OCI-LY1 (cell line): ENCODE results near the gene ITGA5.

Source experiments
- H2AFZ ChIP-seq: fragments of 200-600 bp; sonication (generic), shearing (Covaris generic); 2 replicates; pipeline ENCODE4 v1.6.0; 2014; ENCODE audit warnings: antibody characterized with exemption, mild to moderate bottlenecking, low read length
- H3F3A ChIP-seq: fragments of 200-600 bp; sonication (generic), shearing (Covaris generic); 2 replicates; pipeline ENCODE4 v1.6.0; 2014; ENCODE audit warnings: mild to moderate bottlenecking, antibody characterized with exemption, low read length, moderate library complexity; ENCODE audit not compliant: insufficient read depth
- H3K27ac ChIP-seq: fragments of 200-600 bp; sonication (generic); 2 replicates; pipeline ENCODE4 v1.5.1; 2014; ENCODE audit warnings: low read length, mixed run types, mild to moderate bottlenecking, low read depth; ENCODE audit not compliant: poor library complexity, severe bottlenecking
- H3K27me3 ChIP-seq: fragments of 200-600 bp; sonication (generic); 2 replicates; pipeline ENCODE4 v1.6.0; 2014; ENCODE audit warnings: antibody characterized with exemption, mild to moderate bottlenecking, low read length, moderate library complexity; ENCODE audit not compliant: insufficient read depth
- H3K36me3 ChIP-seq: fragments of 200-600 bp; sonication (generic); 2 replicates; pipeline ENCODE4 v1.6.1; 2014; ENCODE audit warnings: mild to moderate bottlenecking, antibody characterized with exemption, low read length, moderate library complexity, mixed read lengths; ENCODE audit not compliant: insufficient read depth
- H3K4me1 ChIP-seq: fragments of 200-600 bp; sonication (generic); 2 replicates; pipeline ENCODE4 v1.5.1; 2014; ENCODE audit warnings: mild to moderate bottlenecking, low read length, moderate library complexity; ENCODE audit not compliant: insufficient read depth, severe bottlenecking
- H3K4me2 ChIP-seq: fragments of 200-600 bp; sonication (generic), shearing (Covaris generic); 2 replicates; pipeline ENCODE4 v1.6.1; 2014; ENCODE audit warnings: low read length
- H3K4me3 ChIP-seq: fragments of 200-600 bp; sonication (generic); 2 replicates; pipeline ENCODE4 v1.5.1; 2014; ENCODE audit warnings: low read length, low read depth, mild to moderate bottlenecking, mixed read lengths; ENCODE audit not compliant: poor library complexity, severe bottlenecking
- H3K79me2 ChIP-seq: fragments of 200-600 bp; shearing (Covaris generic); 2 replicates; pipeline ENCODE4 v1.6.1; 2016; ENCODE audit warnings: mixed run types, low read length, mixed read lengths; ENCODE audit not compliant: insufficient read depth
- H3K9ac ChIP-seq: fragments of 200-600 bp; sonication (generic), shearing (Covaris generic); 2 replicates; pipeline ENCODE4 v1.6.1; 2014; ENCODE audit warnings: mild to moderate bottlenecking, low read length, mixed read lengths
- H3K9me2 ChIP-seq: fragments of 200-600 bp; sonication (generic), shearing (Covaris generic); 2 replicates; pipeline ENCODE4 v1.6.1; 2014; ENCODE audit warnings: low read depth, mild to moderate bottlenecking, low read length, mixed read lengths
- H3K9me3 ChIP-seq: fragments of 200-600 bp; shearing (Covaris generic); 2 replicates; pipeline ENCODE4 v1.6.1; 2014; ENCODE audit warnings: low read length, mixed read lengths
- H4K20me1 ChIP-seq: fragments of 200-600 bp; sonication (generic), shearing (Covaris generic); 2 replicates; pipeline ENCODE4 v1.6.0; 2016; ENCODE audit warnings: mild to moderate bottlenecking, low read length; ENCODE audit not compliant: insufficient read depth
- EZH2 ChIP-seq: fragments of 200-600 bp; sonication (generic), shearing (Covaris generic); IDR thresholded peaks from 2 replicates; pipeline ENCODE4 v1.8.0; 2017; ENCODE audit warnings: borderline replicate concordance, mixed run types, mild to moderate bottlenecking, antibody characterized with exemption, low read length, moderate library complexity, mixed read lengths
- TF ChIP-seq, protein P1 (sequence below): fragments of 200-600 bp; sonication (generic), shearing (Covaris generic); IDR thresholded peaks from 2 replicates; pipeline ENCODE4 v1.5.1; 2017; ENCODE audit warnings: mild to moderate bottlenecking, antibody characterized with exemption, low read length, moderate library complexity, mixed read lengths

ITGA5 gene

DNA sequence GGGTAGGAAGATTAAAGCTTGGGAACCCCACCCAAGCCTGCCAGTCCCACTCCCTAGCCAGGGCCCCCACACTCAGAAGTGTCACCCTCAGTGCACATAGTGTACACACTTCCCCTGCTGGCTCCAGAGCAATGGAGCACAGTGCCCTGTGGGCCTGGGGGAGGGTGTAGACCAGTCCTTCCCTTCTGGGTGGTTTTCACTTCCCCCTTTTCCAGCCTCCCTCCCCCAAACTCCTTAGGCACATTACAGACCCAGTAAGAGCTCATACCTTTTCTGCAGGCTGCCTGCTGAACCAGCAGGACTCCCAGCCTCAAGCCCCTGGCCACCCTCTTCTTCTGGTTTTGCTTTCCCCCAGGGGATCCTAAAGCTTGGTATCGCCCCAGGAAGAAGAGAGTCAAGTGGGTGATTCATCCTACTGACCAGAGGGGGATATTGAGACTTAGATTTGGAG, 34.5 kb downstream of the ITGA5 start, which contains the start of gene ZNF385A:
ZNF385A (minus strand) TSS at position 143 of the 451 bp plus-strand sequence. CDS start 219 bp downstream, outside the sequence.
- TF ChIP-seq EZH2: no peak
- TF ChIP-seq, protein P1, sequence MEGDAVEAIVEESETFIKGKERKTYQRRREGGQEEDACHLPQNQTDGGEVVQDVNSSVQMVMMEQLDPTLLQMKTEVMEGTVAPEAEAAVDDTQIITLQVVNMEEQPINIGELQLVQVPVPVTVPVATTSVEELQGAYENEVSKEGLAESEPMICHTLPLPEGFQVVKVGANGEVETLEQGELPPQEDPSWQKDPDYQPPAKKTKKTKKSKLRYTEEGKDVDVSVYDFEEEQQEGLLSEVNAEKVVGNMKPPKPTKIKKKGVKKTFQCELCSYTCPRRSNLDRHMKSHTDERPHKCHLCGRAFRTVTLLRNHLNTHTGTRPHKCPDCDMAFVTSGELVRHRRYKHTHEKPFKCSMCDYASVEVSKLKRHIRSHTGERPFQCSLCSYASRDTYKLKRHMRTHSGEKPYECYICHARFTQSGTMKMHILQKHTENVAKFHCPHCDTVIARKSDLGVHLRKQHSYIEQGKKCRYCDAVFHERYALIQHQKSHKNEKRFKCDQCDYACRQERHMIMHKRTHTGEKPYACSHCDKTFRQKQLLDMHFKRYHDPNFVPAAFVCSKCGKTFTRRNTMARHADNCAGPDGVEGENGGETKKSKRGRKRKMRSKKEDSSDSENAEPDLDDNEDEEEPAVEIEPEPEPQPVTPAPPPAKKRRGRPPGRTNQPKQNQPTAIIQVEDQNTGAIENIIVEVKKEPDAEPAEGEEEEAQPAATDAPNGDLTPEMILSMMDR: no peak
- Histone ChIP-seq H3K4me1 (no peaks in the 10 kb centered on the region), H3K36me3 (no peaks in the 10 kb centered on the region), H3K4me3 (no peak within 1 kb of the TSS), H3K9ac (no peak within 1 kb of the TSS), H3K79me2 (no peaks in the 10 kb centered on the region), H3K9me2 (no peaks in the 10 kb centered on the region), H3K27ac (no peak within 1 kb of the TSS), H3F3A (no peaks in the 10 kb centered on the region), H3K4me2 (no peak within 1 kb of the TSS), H4K20me1 (no peaks in the 10 kb centered on the region), H2AFZ (no peak within 1 kb of the TSS), H3K9me3 (no peaks in the 10 kb centered on the region), H3K27me3 (no peaks in the 10 kb centered on the region)

DNA sequence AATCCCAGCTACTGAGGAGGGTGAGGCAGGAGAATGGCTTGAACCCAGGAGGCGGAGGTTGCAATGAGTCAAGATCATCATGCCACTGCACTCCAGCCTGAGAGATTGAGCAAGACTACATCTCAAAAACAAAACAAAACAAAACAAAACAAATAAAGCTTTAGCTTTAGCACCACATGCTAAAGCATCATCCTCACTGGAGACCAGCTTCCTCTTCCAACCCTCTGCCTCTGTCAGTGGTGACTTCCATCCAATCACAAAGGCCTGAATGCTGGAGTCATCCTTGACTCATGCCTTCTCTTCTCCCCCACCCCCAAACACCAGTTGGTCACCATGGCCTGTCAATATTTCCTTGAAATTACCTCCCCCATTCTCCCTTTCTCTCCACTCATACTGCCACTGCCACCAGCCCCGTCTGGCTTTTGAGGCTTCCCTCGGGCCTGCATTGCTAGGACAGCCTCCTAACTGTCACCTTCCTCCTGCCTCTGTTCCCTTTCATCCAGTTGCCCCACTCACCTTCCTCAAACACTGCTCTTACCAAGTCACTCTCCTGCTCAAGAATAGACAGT, 35.9 kb downstream of the ITGA5 start:
- peaks cover 2% of the 10 kb centered on the region; the same call in 1 of the 2 replicates for H3K27me3 ChIP-seq
- no peak overlapping the region for H3K4me3 ChIP-seq
- H3K4me1 ChIP-seq: peaks cover 5% of the 10 kb centered on the region
- TF ChIP-seq, protein P1: no peak
- no peaks in the 10 kb centered on the region for H4K20me1 ChIP-seq
- no peak overlapping the region for H3K4me2 ChIP-seq
- no peaks in the 10 kb centered on the region for H3F3A ChIP-seq
- no peak overlapping the region for H3K27ac ChIP-seq
- H3K9me3 ChIP-seq: no peaks in the 10 kb centered on the region
- H3K9ac ChIP-seq: no peak overlapping the region
- no peak overlapping the region for H2AFZ ChIP-seq
- no peaks in the 10 kb centered on the region for H3K36me3 ChIP-seq
- no peaks in the 10 kb centered on the region for H3K79me2 ChIP-seq
- no peaks in the 10 kb centered on the region for H3K9me2 ChIP-seq

DNA sequence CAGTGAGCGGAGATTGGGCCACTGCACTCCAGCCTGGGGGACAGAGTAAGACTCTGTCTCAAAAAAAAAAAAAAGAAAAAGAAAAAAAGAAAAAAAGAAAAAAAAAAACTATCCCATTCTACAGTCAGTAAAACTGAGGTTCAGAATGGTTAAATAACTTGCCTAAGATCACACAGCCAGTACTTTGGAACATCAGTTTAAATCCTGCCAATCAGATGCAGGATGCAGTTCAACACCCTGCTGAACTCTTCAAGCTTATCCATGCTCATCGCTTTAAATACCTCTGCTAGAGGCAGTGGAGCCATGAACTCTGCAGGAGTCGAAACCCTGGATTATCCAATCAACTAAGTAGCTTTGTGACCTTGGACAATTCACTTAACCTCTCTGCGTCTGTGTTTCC, 37.9 kb downstream of the ITGA5 start:
- Histone ChIP-seq H3K9me3 (no peaks in the 10 kb centered on the region), H3K79me2 (no peaks in the 10 kb centered on the region), H3K36me3 (no peaks in the 10 kb centered on the region), H3K4me3 (no peak overlapping the region), H3K4me1 (peaks cover 5% of the 10 kb centered on the region), H4K20me1 (no peaks in the 10 kb centered on the region), H3F3A (no peaks in the 10 kb centered on the region), H3K27me3 (peaks cover 6% of the 10 kb centered on the region; the same call in 1 of the 2 replicates), H2AFZ (no peak overlapping the region), H3K27ac (no peak overlapping the region), H3K4me2 (no peak overlapping the region), H3K9me2 (no peaks in the 10 kb centered on the region), H3K9ac (no peak overlapping the region)
- TF ChIP-seq EZH2: no peak
- TF ChIP-seq, protein P1: no peak
